Measurements from ENCODE around the gene TMPRSS13.

Gene TMPRSS13

GRCh38 chr11:117940736-117941135 is 11.5 kb upstream of the TMPRSS13 start:
- ChIA-PET CTCF (no interaction called here), POLR2A (no interaction called here)
- no peak for DNase-seq (ENCODE audit: extremely low spot score)
- TF ChIP-seq BHLHE40 (IDR thresholded peaks at IDR 0.05; ENCODE audit: borderline replicate concordance) (no peak), TARDBP (IDR thresholded peaks at IDR 0.05) (no peak), SP1 (IDR thresholded peaks at IDR 0.05) (no peak), NFRKB (IDR thresholded peaks at IDR 0.05) (no peak), ELF4 (IDR thresholded peaks at IDR 0.05) (no peak), FOXM1 (IDR thresholded peaks at IDR 0.05; ENCODE audit: borderline replicate concordance) (no peak), LEF1 (IDR thresholded peaks at IDR 0.05; ENCODE audit: borderline replicate concordance) (no peak), L3MBTL2 (conservative IDR thresholded peaks at IDR 0.05) (no peak), ZNF384 (IDR thresholded peaks at IDR 0.05) (no peak), HDGF (IDR thresholded peaks at IDR 0.05; ENCODE audit: borderline replicate concordance) (no peak), SUZ12 (IDR thresholded peaks at IDR 0.05) (no peak), ARNT (IDR thresholded peaks at IDR 0.05) (no peak), CTBP1 (IDR thresholded peaks at IDR 0.05; ENCODE audit: borderline replicate concordance) (no peak), FOXK2 (IDR thresholded peaks at IDR 0.05) (no peak), FOXA1 (IDR thresholded peaks at IDR 0.05) (no peak)
- TF ChIP-seq, protein P1, sequence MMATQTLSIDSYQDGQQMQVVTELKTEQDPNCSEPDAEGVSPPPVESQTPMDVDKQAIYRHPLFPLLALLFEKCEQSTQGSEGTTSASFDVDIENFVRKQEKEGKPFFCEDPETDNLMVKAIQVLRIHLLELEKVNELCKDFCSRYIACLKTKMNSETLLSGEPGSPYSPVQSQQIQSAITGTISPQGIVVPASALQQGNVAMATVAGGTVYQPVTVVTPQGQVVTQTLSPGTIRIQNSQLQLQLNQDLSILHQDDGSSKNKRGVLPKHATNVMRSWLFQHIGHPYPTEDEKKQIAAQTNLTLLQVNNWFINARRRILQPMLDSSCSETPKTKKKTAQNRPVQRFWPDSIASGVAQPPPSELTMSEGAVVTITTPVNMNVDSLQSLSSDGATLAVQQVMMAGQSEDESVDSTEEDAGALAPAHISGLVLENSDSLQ (IDR thresholded peaks at IDR 0.05) = no peak

DNA sequence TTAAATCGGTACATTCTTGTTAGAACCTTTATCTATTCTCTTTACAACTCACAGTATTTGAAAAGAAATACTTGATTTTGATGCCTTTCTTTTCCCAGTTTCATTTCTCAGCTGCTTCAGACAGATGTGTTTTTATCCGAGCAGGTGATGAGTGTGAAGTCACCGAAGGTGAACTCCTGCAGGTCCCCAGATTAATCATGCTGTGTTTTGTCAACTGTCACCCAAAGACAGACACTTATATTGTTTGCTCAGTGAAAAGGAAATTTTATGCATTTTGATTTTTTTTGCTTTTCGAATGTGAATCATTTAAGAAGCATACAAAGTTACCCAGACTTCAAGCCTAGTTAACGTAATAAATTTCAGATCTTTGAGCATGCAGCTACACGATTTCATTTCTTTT is 7.8 kb upstream of the TMPRSS13 start:
- ChIA-PET POLR2A (no interaction called here), CTCF (interaction anchor here (1.1 to 2.5 kb wide), 2 partner anchors 9 to 94 kb away, joined by 3 to 13 read pairs; no protein-coding TSS in a partner anchor)
- TF ChIP-seq TARDBP (IDR thresholded peaks at IDR 0.05) = no peak
- TF ChIP-seq FOXM1 (IDR thresholded peaks at IDR 0.05; ENCODE audit: borderline replicate concordance) = no peak
- TF ChIP-seq FOXA1 (IDR thresholded peaks at IDR 0.05) = no peak
- no peak for TF ChIP-seq LEF1 (IDR thresholded peaks at IDR 0.05; ENCODE audit: borderline replicate concordance)
- TF ChIP-seq ZNF384 (IDR thresholded peaks at IDR 0.05) = no peak
- TF ChIP-seq CTBP1 (IDR thresholded peaks at IDR 0.05; ENCODE audit: borderline replicate concordance) = no peak
- TF ChIP-seq HDGF (IDR thresholded peaks at IDR 0.05; ENCODE audit: borderline replicate concordance) = no peak
- no peak for TF ChIP-seq SUZ12 (IDR thresholded peaks at IDR 0.05)
- TF ChIP-seq FOXK2 (IDR thresholded peaks at IDR 0.05) = no peak
- TF ChIP-seq SP1 (IDR thresholded peaks at IDR 0.05) = no peak
- no peak for TF ChIP-seq ARNT (IDR thresholded peaks at IDR 0.05)
- no peak for TF ChIP-seq ELF4 (IDR thresholded peaks at IDR 0.05)
- DNase-seq (ENCODE audit: extremely low spot score) = no peak

DNA sequence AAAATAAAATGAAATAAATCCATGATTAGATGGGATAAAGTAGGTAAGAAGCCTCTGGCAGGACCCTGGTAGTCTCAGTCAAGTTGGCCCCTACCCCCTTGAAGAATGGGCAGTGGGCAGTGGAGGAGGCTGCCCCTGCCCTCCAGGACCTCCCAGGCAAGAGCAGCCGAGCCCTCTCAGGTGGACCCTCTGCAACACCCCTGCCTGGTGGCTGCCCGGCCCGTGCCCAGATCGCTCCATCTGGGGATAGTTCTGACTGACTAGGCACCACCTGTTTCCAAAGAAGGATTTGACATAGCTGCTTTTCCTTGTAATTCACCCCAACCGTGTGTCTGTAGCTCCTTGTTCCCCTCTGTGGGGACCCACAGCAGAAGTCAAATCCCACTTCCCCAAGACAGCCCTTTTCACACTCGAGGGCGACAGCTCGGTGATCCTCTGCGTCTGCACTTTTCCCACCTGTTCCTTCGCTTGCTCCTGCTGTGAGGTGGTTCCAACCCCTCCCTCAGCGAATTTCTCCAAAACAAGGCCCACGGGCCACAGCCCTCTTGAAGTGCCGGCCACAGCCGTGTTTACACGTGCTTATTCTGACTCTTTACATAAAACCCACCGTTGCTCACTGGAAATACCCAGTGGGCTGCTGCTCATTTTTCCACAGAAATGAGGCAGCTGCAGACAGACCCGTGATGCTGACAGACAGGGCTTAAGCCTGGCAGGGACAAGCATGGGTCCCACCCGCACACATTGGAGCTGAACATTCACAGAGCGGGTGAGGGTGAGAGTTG is 5.5 kb upstream of the TMPRSS13 start:
- POLR2A ChIA-PET = no interaction called here

DNA sequence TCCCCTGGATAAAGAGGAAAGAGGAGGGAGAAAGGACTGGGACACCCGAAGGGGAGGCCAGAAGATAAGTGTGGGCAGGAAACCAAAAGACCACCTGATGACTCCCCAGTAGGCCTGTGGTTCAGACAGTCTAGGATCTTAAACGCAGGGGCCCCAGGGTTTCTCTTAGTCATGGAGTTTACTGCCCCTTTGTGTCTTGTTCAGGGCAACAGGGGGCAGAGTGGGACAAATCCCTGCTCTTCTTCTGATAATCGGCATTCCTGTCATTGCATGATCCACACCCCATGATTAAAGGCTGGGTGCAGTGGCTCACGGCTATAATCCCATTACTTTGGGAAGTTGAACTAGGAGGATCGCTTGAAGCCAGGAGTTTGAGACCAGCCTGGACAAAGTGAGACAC is 4.7 kb upstream of the TMPRSS13 start:
- CTCF ChIA-PET = interaction anchor here (1.5 kb wide), 1 partner anchor 13 kb away, joined by 8 read pairs; no protein-coding TSS in a partner anchor
- DNase-seq (ENCODE audit: extremely low spot score) = no peak
- POLR2A ChIA-PET = no interaction called here
- TF ChIP-seq TARDBP (IDR thresholded peaks at IDR 0.05) (no peak), ELF4 (IDR thresholded peaks at IDR 0.05) (no peak), ZNF384 (IDR thresholded peaks at IDR 0.05) (no peak), CTBP1 (IDR thresholded peaks at IDR 0.05; ENCODE audit: borderline replicate concordance) (no peak), HDGF (IDR thresholded peaks at IDR 0.05; ENCODE audit: borderline replicate concordance) (no peak), SP1 (IDR thresholded peaks at IDR 0.05) (no peak), FOXK2 (IDR thresholded peaks at IDR 0.05) (no peak), LEF1 (IDR thresholded peaks at IDR 0.05; ENCODE audit: borderline replicate concordance) (no peak), L3MBTL2 (conservative IDR thresholded peaks at IDR 0.05) (no peak), BHLHE40 (IDR thresholded peaks at IDR 0.05; ENCODE audit: borderline replicate concordance) (no peak)
- TF ChIP-seq, protein P1 (IDR thresholded peaks at IDR 0.05) = no peak

More for the DNA sequence above, 5.5 kb upstream of the TMPRSS13 start:
- no peak for DNase-seq (ENCODE audit: extremely low spot score)
- TF ChIP-seq FOXM1 (IDR thresholded peaks at IDR 0.05; ENCODE audit: borderline replicate concordance) = no peak
- TF ChIP-seq SUZ12 (IDR thresholded peaks at IDR 0.05) = no peak
- no peak for TF ChIP-seq ELF4 (IDR thresholded peaks at IDR 0.05)
- TF ChIP-seq ARNT (IDR thresholded peaks at IDR 0.05) = no peak
- TF ChIP-seq LEF1 (IDR thresholded peaks at IDR 0.05; ENCODE audit: borderline replicate concordance) = no peak
- no peak for TF ChIP-seq TARDBP (IDR thresholded peaks at IDR 0.05)
- no peak for TF ChIP-seq BHLHE40 (IDR thresholded peaks at IDR 0.05; ENCODE audit: borderline replicate concordance)
- no peak for TF ChIP-seq FOXA1 (IDR thresholded peaks at IDR 0.05)
- TF ChIP-seq SP1 (IDR thresholded peaks at IDR 0.05) = no peak
- TF ChIP-seq, protein P1 (IDR thresholded peaks at IDR 0.05) = no peak
- TF ChIP-seq CTBP1 (IDR thresholded peaks at IDR 0.05; ENCODE audit: borderline replicate concordance) = no peak
- TF ChIP-seq FOXK2 (IDR thresholded peaks at IDR 0.05) = no peak
- no peak for TF ChIP-seq L3MBTL2 (conservative IDR thresholded peaks at IDR 0.05)
- TF ChIP-seq NFRKB (IDR thresholded peaks at IDR 0.05) = no peak
- no peak for TF ChIP-seq ZNF384 (IDR thresholded peaks at IDR 0.05)
- no peak for TF ChIP-seq HDGF (IDR thresholded peaks at IDR 0.05; ENCODE audit: borderline replicate concordance)
- CTCF ChIA-PET = interaction anchor here (1.5 kb wide), 1 partner anchor 12 kb away, joined by 8 read pairs; no protein-coding TSS in a partner anchor

GRCh38 chr11:117933475-117933874 is 4.3 kb upstream of the TMPRSS13 start:
- CTCF ChIA-PET = no interaction called here
- POLR2A ChIA-PET = no interaction called here
- no peak for DNase-seq (ENCODE audit: extremely low spot score)
- TF ChIP-seq BHLHE40 (IDR thresholded peaks at IDR 0.05; ENCODE audit: borderline replicate concordance) = no peak
- TF ChIP-seq ARNT (IDR thresholded peaks at IDR 0.05) = no peak
- TF ChIP-seq TARDBP (IDR thresholded peaks at IDR 0.05) = no peak
- TF ChIP-seq L3MBTL2 (conservative IDR thresholded peaks at IDR 0.05) = no peak
- TF ChIP-seq FOXK2 (IDR thresholded peaks at IDR 0.05) = no peak
- no peak for TF ChIP-seq SUZ12 (IDR thresholded peaks at IDR 0.05)
- no peak for TF ChIP-seq ELF4 (IDR thresholded peaks at IDR 0.05)
- no peak for TF ChIP-seq FOXM1 (IDR thresholded peaks at IDR 0.05; ENCODE audit: borderline replicate concordance)
- TF ChIP-seq FOXA1 (IDR thresholded peaks at IDR 0.05) = no peak
- TF ChIP-seq, protein P1 (IDR thresholded peaks at IDR 0.05) = no peak
- no peak for TF ChIP-seq HDGF (IDR thresholded peaks at IDR 0.05; ENCODE audit: borderline replicate concordance)
- TF ChIP-seq NFRKB (IDR thresholded peaks at IDR 0.05) = no peak
- no peak for TF ChIP-seq CTBP1 (IDR thresholded peaks at IDR 0.05; ENCODE audit: borderline replicate concordance)
- TF ChIP-seq SP1 (IDR thresholded peaks at IDR 0.05) = no peak
- no peak for TF ChIP-seq ZNF384 (IDR thresholded peaks at IDR 0.05)
- TF ChIP-seq LEF1 (IDR thresholded peaks at IDR 0.05; ENCODE audit: borderline replicate concordance) = no peak

Measured in HEK293T (cell line).